Naive B cell (primary cell): ENCODE measurements around the gene MPL. TPM values are rescaled to one million over a fixed set of nuclear protein-coding genes. Genes with fewer than 3 reads are reported as not detected.

Experiments used
- ATAC-seq, 2 donors: fragments of 150-1000 bp; cut with Tn5 transposase; 2 replicates each; pipeline ENCODE4 v1.10.0; 2021; ENCODE audit warnings: low read depth in 2 of 2, mild to moderate bottlenecking in 2 of 2, moderate library complexity in 2 of 2
- DNase-seq: peaks from one replicate; pipeline ENCODE4 v3.0.0; 2022
- H3K27ac Mint-ChIP-seq, 6 donors: one replicate each; pipeline ENCODE4 v1.8.0; 2020 to 2022; ENCODE audit warnings: mild to moderate bottlenecking in 6 of 6, mixed read lengths in 6 of 6, moderate library complexity in 5 of 6, inconsistent platforms in 2 of 6
- H3K27me3 Mint-ChIP-seq, 3 donors: one replicate each; pipeline ENCODE4 v1.8.0; 2021 to 2022; ENCODE audit warnings: mixed read lengths in 3 of 3, mild to moderate bottlenecking in 1 of 3
- H3K36me3 Mint-ChIP-seq, 2 donors: one replicate each; pipeline ENCODE4 v1.8.0; 2020 to 2022; ENCODE audit warnings: mixed read lengths in 2 of 2, inconsistent platforms in 1 of 2, mild to moderate bottlenecking in 1 of 2
- H3K4me1 Mint-ChIP-seq, 3 donors: one replicate each; pipeline ENCODE4 v1.8.0; 2020 to 2022; ENCODE audit warnings: mixed read lengths in 3 of 3, inconsistent platforms in 1 of 3, mild to moderate bottlenecking in 1 of 3, moderate library complexity in 1 of 3
- H3K4me3 Mint-ChIP-seq, 8 donors: one replicate each; pipeline ENCODE4 v1.8.0; 2020 to 2022; ENCODE audit warnings: mild to moderate bottlenecking in 8 of 8, mixed read lengths in 8 of 8, moderate library complexity in 8 of 8, inconsistent platforms in 2 of 8
- H3K9me3 Mint-ChIP-seq, 7 donors: one replicate each; pipeline ENCODE4 v1.8.0; 2020 to 2022; ENCODE audit warnings: mixed read lengths in 7 of 7, mild to moderate bottlenecking in 5 of 7, inconsistent platforms in 2 of 7, moderate library complexity in 1 of 7
- polyA plus RNA-seq, 6 donors: library from polyadenylated mRNA; unstranded; fragments of 300-500 nt; fragmentation: Illumina TruSeq; gene quantifications; one replicate each; pipeline ENCODE4 v1.2.3, GENCODE V29; 2021; ENCODE audit warnings: low read depth in 6 of 6

Gene MPL
- polyA plus RNA-seq = under 1 TPM in 1 of 6 donors, not detected in 5; 0.32 TPM

GRCh38 chr1:43337588-43337987, at the start of gene MPL:
Gene MPL (plus strand): TSS chr1:43337818. CDS start chr1:43337849, 31 bp downstream.
- Mint-ChIP-seq H3K4me1 (no peaks in the 10 kb centered on the region), H3K27ac (peak within 1 kb of the TSS in 1 of 6 donors; percentile 39), H3K4me3 (peak within 1 kb of the TSS in 1 of 8 donors; percentile 36), H3K27me3 (no peaks in the 10 kb centered on the region), H3K9me3 (no peaks in the 10 kb centered on the region), H3K36me3 (no peaks in the 10 kb centered on the region)
- ATAC-seq (no peak), DNase-seq (no peak)

- no peak for DNase-seq
- H3K27me3 Mint-ChIP-seq = peaks cover 0 to 12% (median 8%) of the 10 kb centered on the region in 3 donors
- no peak for ATAC-seq
- no peaks in the 10 kb centered on the region for H3K36me3 Mint-ChIP-seq
- no peaks in the 10 kb centered on the region for H3K9me3 Mint-ChIP-seq
- peaks cover 0 to 3% (median 0%) of the 10 kb centered on the region in 3 donors for H3K4me1 Mint-ChIP-seq
- peak overlapping the region in 1 of 6 donors; percentile 3 for H3K27ac Mint-ChIP-seq
- no peak overlapping the region for H3K4me3 Mint-ChIP-seq
Measured at GRCh38 chr1:43288058-43288784, 49.4 kb upstream of the MPL start.

GRCh38 chr1:43288785-43289706, 48.6 kb upstream of the MPL start:
- H3K27me3 Mint-ChIP-seq = peaks cover 0 to 12% (median 8%) of the 10 kb centered on the region in 3 donors
- no peaks in the 10 kb centered on the region for H3K36me3 Mint-ChIP-seq
- H3K27ac Mint-ChIP-seq = no peak overlapping the region
- ATAC-seq (no peak), DNase-seq (no peak)
- no peaks in the 10 kb centered on the region for H3K9me3 Mint-ChIP-seq
- peaks cover 0 to 3% (median 0%) of the 10 kb centered on the region in 3 donors for H3K4me1 Mint-ChIP-seq
- no peak overlapping the region for H3K4me3 Mint-ChIP-seq

GRCh38 chr1:43292216-43292615, 45.4 kb upstream of the MPL start:
- DNase-seq (no peak), ATAC-seq (no peak)
- H3K4me1 Mint-ChIP-seq = no peaks in the 10 kb centered on the region
- no peaks in the 10 kb centered on the region for H3K36me3 Mint-ChIP-seq
- peak overlapping the region in 1 of 6 donors; percentile 37 for H3K27ac Mint-ChIP-seq
- no peak overlapping the region for H3K4me3 Mint-ChIP-seq
- H3K9me3 Mint-ChIP-seq = no peaks in the 10 kb centered on the region
- peaks cover 0 to 4% (median 0%) of the 10 kb centered on the region in 3 donors for H3K27me3 Mint-ChIP-seq

- no peak for DNase-seq
- no peak overlapping the region for H3K27ac Mint-ChIP-seq
- no peaks in the 10 kb centered on the region for H3K27me3 Mint-ChIP-seq
- H3K4me1 Mint-ChIP-seq = no peaks in the 10 kb centered on the region
- H3K9me3 Mint-ChIP-seq = no peaks in the 10 kb centered on the region
- H3K36me3 Mint-ChIP-seq = no peaks in the 10 kb centered on the region
- H3K4me3 Mint-ChIP-seq = no peak overlapping the region
- ATAC-seq = no peak
Measured at GRCh38 chr1:43292679-43293078, 44.9 kb upstream of the MPL start.

- Mint-ChIP-seq H3K4me3 (no peak overlapping the region), H3K27me3 (no peaks in the 10 kb centered on the region), H3K4me1 (no peaks in the 10 kb centered on the region), H3K27ac (peak overlapping the region in 2 of 6 donors; percentile 86 to 88), H3K36me3 (no peaks in the 10 kb centered on the region), H3K9me3 (no peaks in the 10 kb centered on the region)
- ATAC-seq (no peak), DNase-seq (no peak)
Measured at GRCh38 chr1:43293176-43293575, 44.4 kb upstream of the MPL start.

GRCh38 chr1:43293896-43294760, 43.5 kb upstream of the MPL start:
- no peaks in the 10 kb centered on the region for H3K9me3 Mint-ChIP-seq
- H3K27me3 Mint-ChIP-seq = no peaks in the 10 kb centered on the region
- ATAC-seq = no peak
- H3K27ac Mint-ChIP-seq = no peak overlapping the region
- H3K4me3 Mint-ChIP-seq = no peak overlapping the region
- no peaks in the 10 kb centered on the region for H3K4me1 Mint-ChIP-seq
- no peak for DNase-seq
- H3K36me3 Mint-ChIP-seq = no peaks in the 10 kb centered on the region

- no peaks in the 10 kb centered on the region for H3K9me3 Mint-ChIP-seq
- H3K27ac Mint-ChIP-seq = peak overlapping the region in 1 of 6 donors; percentile 56
- no peak overlapping the region for H3K4me3 Mint-ChIP-seq
- no peaks in the 10 kb centered on the region for H3K27me3 Mint-ChIP-seq
- ATAC-seq = no peak
- no peaks in the 10 kb centered on the region for H3K4me1 Mint-ChIP-seq
- H3K36me3 Mint-ChIP-seq = no peaks in the 10 kb centered on the region
- no peak for DNase-seq
Measured at GRCh38 chr1:43294761-43295160, 42.9 kb upstream of the MPL start.

- DNase-seq = no peak
- no peaks in the 10 kb centered on the region for H3K9me3 Mint-ChIP-seq
- H3K27me3 Mint-ChIP-seq = peaks cover 0 to 6% (median 0%) of the 10 kb centered on the region in 3 donors
- H3K27ac Mint-ChIP-seq = no peak overlapping the region
- H3K4me3 Mint-ChIP-seq = no peak overlapping the region
- H3K36me3 Mint-ChIP-seq = no peaks in the 10 kb centered on the region
- ATAC-seq = no peak
- no peaks in the 10 kb centered on the region for H3K4me1 Mint-ChIP-seq
Measured at GRCh38 chr1:43296207-43296606, 41.4 kb upstream of the MPL start.

- Mint-ChIP-seq H3K36me3 (no peaks in the 10 kb centered on the region), H3K4me3 (no peak overlapping the region), H3K27me3 (peaks cover 0 to 14% (median 0%) of the 10 kb centered on the region in 3 donors), H3K4me1 (no peaks in the 10 kb centered on the region), H3K9me3 (no peaks in the 10 kb centered on the region), H3K27ac (no peak overlapping the region)
- ATAC-seq (no peak), DNase-seq (no peak)
Measured at GRCh38 chr1:43298055-43298454, 39.6 kb upstream of the MPL start.

GRCh38 chr1:43299101-43299500, 38.5 kb upstream of the MPL start:
- no peak for DNase-seq
- H3K4me3 Mint-ChIP-seq = no peak overlapping the region
- H3K36me3 Mint-ChIP-seq = no peaks in the 10 kb centered on the region
- no peak for ATAC-seq
- no peak overlapping the region for H3K27ac Mint-ChIP-seq
- H3K27me3 Mint-ChIP-seq = peaks cover 0 to 18% (median 2%) of the 10 kb centered on the region in 3 donors
- peaks cover 0 to under 1% (median 0%) of the 10 kb centered on the region in 3 donors for H3K4me1 Mint-ChIP-seq
- no peaks in the 10 kb centered on the region for H3K9me3 Mint-ChIP-seq

- DNase-seq (no peak), ATAC-seq (no peak)
- Mint-ChIP-seq H3K36me3 (no peaks in the 10 kb centered on the region), H3K27me3 (peaks cover 0 to 23% (median 6%) of the 10 kb centered on the region in 3 donors), H3K9me3 (no peaks in the 10 kb centered on the region), H3K4me3 (no peak within 1 kb of the TSS), H3K4me1 (peaks cover 0 to 5% (median 0%) of the 10 kb centered on the region in 3 donors), H3K27ac (peak within 1 kb of the TSS in 1 of 6 donors; percentile 96)
Measured at GRCh38 chr1:43300378-43301094, 37.1 kb upstream of the MPL start, which contains the start of gene TIE1. Gene TIE1 (plus strand): TSS chr1:43300982. CDS start chr1:43301072, 90 bp downstream.
